HL-60 (cell line): ENCODE results near the gene SRGAP3.

Experiments used
- GABPA ChIP-seq: IDR thresholded peaks from 2 replicates; pipeline ENCODE4 v1.6.1; 2012; ENCODE audit warnings: low read depth
- POLR2AphosphoS5 ChIP-seq: IDR thresholded peaks from 2 replicates; pipeline ENCODE4 v1.6.1; 2012; ENCODE audit warnings: low read depth
- TF ChIP-seq, protein P1 (sequence below): IDR thresholded peaks from one replicate; pipeline ENCODE4 v1.5.1; 2011; ENCODE audit warnings: low read length, control low read depth, inconsistent platforms; ENCODE audit not compliant: insufficient read depth
- TF ChIP-seq, protein P2 (sequence below): IDR thresholded peaks from 2 replicates; pipeline ENCODE4 v1.6.1; 2012; ENCODE audit warnings: low read depth; ENCODE audit not compliant: insufficient replicate concordance

- TF ChIP-seq, protein P1, sequence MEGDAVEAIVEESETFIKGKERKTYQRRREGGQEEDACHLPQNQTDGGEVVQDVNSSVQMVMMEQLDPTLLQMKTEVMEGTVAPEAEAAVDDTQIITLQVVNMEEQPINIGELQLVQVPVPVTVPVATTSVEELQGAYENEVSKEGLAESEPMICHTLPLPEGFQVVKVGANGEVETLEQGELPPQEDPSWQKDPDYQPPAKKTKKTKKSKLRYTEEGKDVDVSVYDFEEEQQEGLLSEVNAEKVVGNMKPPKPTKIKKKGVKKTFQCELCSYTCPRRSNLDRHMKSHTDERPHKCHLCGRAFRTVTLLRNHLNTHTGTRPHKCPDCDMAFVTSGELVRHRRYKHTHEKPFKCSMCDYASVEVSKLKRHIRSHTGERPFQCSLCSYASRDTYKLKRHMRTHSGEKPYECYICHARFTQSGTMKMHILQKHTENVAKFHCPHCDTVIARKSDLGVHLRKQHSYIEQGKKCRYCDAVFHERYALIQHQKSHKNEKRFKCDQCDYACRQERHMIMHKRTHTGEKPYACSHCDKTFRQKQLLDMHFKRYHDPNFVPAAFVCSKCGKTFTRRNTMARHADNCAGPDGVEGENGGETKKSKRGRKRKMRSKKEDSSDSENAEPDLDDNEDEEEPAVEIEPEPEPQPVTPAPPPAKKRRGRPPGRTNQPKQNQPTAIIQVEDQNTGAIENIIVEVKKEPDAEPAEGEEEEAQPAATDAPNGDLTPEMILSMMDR = no peak
- TF ChIP-seq POLR2AphosphoS5 = no peak
- TF ChIP-seq, protein P2, sequence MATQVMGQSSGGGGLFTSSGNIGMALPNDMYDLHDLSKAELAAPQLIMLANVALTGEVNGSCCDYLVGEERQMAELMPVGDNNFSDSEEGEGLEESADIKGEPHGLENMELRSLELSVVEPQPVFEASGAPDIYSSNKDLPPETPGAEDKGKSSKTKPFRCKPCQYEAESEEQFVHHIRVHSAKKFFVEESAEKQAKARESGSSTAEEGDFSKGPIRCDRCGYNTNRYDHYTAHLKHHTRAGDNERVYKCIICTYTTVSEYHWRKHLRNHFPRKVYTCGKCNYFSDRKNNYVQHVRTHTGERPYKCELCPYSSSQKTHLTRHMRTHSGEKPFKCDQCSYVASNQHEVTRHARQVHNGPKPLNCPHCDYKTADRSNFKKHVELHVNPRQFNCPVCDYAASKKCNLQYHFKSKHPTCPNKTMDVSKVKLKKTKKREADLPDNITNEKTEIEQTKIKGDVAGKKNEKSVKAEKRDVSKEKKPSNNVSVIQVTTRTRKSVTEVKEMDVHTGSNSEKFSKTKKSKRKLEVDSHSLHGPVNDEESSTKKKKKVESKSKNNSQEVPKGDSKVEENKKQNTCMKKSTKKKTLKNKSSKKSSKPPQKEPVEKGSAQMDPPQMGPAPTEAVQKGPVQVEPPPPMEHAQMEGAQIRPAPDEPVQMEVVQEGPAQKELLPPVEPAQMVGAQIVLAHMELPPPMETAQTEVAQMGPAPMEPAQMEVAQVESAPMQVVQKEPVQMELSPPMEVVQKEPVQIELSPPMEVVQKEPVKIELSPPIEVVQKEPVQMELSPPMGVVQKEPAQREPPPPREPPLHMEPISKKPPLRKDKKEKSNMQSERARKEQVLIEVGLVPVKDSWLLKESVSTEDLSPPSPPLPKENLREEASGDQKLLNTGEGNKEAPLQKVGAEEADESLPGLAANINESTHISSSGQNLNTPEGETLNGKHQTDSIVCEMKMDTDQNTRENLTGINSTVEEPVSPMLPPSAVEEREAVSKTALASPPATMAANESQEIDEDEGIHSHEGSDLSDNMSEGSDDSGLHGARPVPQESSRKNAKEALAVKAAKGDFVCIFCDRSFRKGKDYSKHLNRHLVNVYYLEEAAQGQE = no peak
- TF ChIP-seq GABPA = no peak
These were observed 268.6 kb downstream of the SRGAP3 start for GRCh38 chr3:8980756-8981257.
